ENCODE measurements around the gene PLA2G4C. TPM values are rescaled to one million over a fixed set of nuclear protein-coding genes. Genes with fewer than 3 reads are reported as not detected.
A peak's percentile ranks its signal among the peaks of the same experiment; 100 is the strongest.

PLA2G4C gene
- total RNA-seq, 4 donors from 2014 or later, result 4.8 to 17.7 (median 10.5) TPM

DNA sequence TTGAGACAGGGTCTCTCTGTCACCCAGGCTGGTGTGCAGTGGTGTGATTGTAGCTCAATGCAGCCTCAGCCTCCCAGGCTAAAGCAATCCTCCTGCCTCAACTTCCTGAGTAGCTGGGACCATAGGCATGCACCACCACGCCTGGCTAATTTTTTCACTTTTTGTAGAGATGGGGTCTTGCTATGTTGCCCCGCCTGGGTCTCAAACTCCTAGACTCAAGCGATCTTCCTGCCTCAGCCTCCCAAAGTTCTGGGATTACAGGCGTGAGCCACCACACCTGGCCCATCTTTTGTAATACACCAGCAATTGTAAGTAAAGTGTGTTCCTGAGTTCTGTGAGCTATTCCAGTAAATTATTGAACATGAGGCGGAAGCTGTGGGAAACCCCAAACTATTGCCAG lies 6.7 kb downstream of the PLA2G4C start:
- WGBS, 2 donors, result 97% methylated on average over 5 of the region's 5 CpGs
- no peaks in the 10 kb centered on the region for H3K27me3 ChIP-seq
- no peak for DNase-seq
- intact Hi-C loops (cut with DNase I), result no loop called here
- H3K36me3 ChIP-seq, result no peaks in the 10 kb centered on the region
- H3K4me1 ChIP-seq, result peaks cover 0 to 13% of the 10 kb centered on the region in 2 donors
- TF ChIP-seq, protein P1, sequence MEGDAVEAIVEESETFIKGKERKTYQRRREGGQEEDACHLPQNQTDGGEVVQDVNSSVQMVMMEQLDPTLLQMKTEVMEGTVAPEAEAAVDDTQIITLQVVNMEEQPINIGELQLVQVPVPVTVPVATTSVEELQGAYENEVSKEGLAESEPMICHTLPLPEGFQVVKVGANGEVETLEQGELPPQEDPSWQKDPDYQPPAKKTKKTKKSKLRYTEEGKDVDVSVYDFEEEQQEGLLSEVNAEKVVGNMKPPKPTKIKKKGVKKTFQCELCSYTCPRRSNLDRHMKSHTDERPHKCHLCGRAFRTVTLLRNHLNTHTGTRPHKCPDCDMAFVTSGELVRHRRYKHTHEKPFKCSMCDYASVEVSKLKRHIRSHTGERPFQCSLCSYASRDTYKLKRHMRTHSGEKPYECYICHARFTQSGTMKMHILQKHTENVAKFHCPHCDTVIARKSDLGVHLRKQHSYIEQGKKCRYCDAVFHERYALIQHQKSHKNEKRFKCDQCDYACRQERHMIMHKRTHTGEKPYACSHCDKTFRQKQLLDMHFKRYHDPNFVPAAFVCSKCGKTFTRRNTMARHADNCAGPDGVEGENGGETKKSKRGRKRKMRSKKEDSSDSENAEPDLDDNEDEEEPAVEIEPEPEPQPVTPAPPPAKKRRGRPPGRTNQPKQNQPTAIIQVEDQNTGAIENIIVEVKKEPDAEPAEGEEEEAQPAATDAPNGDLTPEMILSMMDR (IDR thresholded peaks at IDR 0.05), result no peak
- TF ChIP-seq POLR2A (IDR thresholded peaks at IDR 0.05), result no peak
- no peaks in the 10 kb centered on the region for H3K9me3 ChIP-seq
- no peak overlapping the region for H3K27ac ChIP-seq
- no peak overlapping the region for H3K4me3 ChIP-seq (replicated peaks in 1 of 3)

DNA sequence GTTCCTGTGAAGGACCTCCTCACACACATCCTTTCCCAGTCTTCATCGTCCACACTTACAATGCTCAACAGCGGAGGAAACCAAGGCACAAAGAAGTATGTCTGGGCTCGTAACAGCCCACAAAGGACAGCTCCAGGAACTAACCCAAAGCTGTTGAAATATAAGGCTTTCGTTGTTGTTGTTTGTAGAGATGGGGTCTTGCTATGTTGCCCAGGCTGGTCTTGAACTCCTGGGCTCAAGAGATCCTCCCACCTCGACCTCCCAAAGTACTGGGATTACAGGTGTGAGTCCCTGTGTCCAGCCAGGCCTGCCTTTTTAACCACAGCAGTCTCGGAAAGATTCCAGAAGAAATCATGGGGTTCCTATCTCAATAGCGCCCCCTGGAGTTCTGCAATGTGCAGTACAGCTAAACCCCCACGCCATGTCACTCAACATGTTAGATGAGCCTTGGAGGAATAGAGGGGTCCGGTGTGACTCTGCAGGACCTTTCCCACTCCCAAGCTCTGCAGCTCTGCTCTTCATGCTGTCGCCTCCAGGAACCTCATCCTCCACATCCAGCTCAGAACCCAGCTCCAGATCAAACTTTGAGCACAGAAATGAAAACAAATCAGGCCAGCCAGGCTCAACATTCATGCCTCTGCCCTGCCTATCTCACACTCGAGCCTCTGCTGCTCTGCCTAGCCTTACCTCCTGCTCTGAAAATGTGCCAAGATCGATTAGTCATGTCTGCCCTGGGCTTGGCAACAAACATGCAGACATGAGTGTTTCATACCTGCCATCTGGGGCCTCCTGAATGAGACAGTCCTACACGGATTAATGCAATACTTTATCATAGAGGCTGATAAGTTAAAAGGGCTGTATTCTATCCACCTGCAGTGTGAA lies 7.5 kb downstream of the PLA2G4C start:
- intact Hi-C loops (cut with DNase I), result no loop called here
- TF ChIP-seq, protein P1 (IDR thresholded peaks at IDR 0.05), result peak in 3 of 6 experiments; percentile 27 to 44 (median 39)
- TF ChIP-seq POLR2A (IDR thresholded peaks at IDR 0.05), result no peak

GRCh38 chr19:48095612-48096175 lies 14.9 kb downstream of the PLA2G4C start:
- Histone ChIP-seq H3K4me3 (replicated peaks in 1 of 3) (no peak overlapping the region), H3K9me3 (no peaks in the 10 kb centered on the region), H3K4me1 (no peaks in the 10 kb centered on the region), H3K36me3 (peaks cover 0 to 9% of the 10 kb centered on the region in 2 donors), H3K27ac (no peak overlapping the region), H3K27me3 (no peaks in the 10 kb centered on the region)
- TF ChIP-seq, protein P1 (IDR thresholded peaks at IDR 0.05), result no peak
- no peak for TF ChIP-seq POLR2A (IDR thresholded peaks at IDR 0.05)
- intact Hi-C loops (cut with DNase I), result no loop called here
- DNase-seq, result no peak
- 84 to 87% methylated on average over 4 of the region's 4 CpGs for WGBS, 2 donors

More for the DNA sequence above, 7.5 kb downstream of the PLA2G4C start:
- Histone ChIP-seq H3K36me3 (no peaks in the 10 kb centered on the region), H3K9me3 (no peaks in the 10 kb centered on the region), H3K27me3 (no peaks in the 10 kb centered on the region), H3K4me1 (peaks cover 0 to 13% of the 10 kb centered on the region in 2 donors), H3K4me3 (replicated peaks in 1 of 3) (no peak overlapping the region), H3K27ac (no peak overlapping the region)
- no peak for DNase-seq
- 58 to 72% methylated on average over 13 of the region's 13 CpGs for WGBS, 2 donors

GRCh38 chr19:48094855-48095203 lies 15.8 kb downstream of the PLA2G4C start:
- Histone ChIP-seq H3K4me1 (no peaks in the 10 kb centered on the region), H3K9me3 (no peaks in the 10 kb centered on the region), H3K4me3 (replicated peaks in 1 of 3) (no peak overlapping the region), H3K27ac (no peak overlapping the region), H3K36me3 (peaks cover 0 to 9% of the 10 kb centered on the region in 2 donors), H3K27me3 (no peaks in the 10 kb centered on the region)
- DNase-seq, result no peak
- TF ChIP-seq, protein P1 (IDR thresholded peaks at IDR 0.05), result no peak
- no peak for TF ChIP-seq POLR2A (IDR thresholded peaks at IDR 0.05)
- intact Hi-C loops (cut with DNase I), result no loop called here
- WGBS, 2 donors, result 85 to 92% methylated on average over 2 of the region's 2 CpGs
